Stimulated activated CD4-positive, alpha-beta T cell treated with anti-CD3 and anti-CD28 coated beads, Interleukin-15, amount 100 ng/mL, for 48 hours (primary cell): ENCODE results near the gene NKX1-2.

Experiments
- DNase-seq, 2 donors: peaks; one replicate each; pipeline ENCODE4 v3.0.0-alpha.2; 2020; ENCODE audit warnings: low read depth in 2 of 2

Gene NKX1-2

GRCh38 chr10:124415210-124415609 lies 34.6 kb downstream of the NKX1-2 start:
- DNase-seq, result no peak

- no peak for DNase-seq
These were observed 35.8 kb downstream of the NKX1-2 start for GRCh38 chr10:124414076-124414475.

- DNase-seq, result no peak
These were observed 40.1 kb downstream of the NKX1-2 start for GRCh38 chr10:124409696-124410095.

GRCh38 chr10:124408357-124408756 lies 41.5 kb downstream of the NKX1-2 start:
- DNase-seq, result no peak

- no peak for DNase-seq
These were observed 42.4 kb downstream of the NKX1-2 start for GRCh38 chr10:124407456-124407855.

- no peak for DNase-seq
These were observed 46.3 kb downstream of the NKX1-2 start for GRCh38 chr10:124403548-124403947.

GRCh38 chr10:124402273-124402672 lies 47.6 kb downstream of the NKX1-2 start:
- DNase-seq, result no peak

GRCh38 chr10:124401633-124402032 lies 48.2 kb downstream of the NKX1-2 start:
- DNase-seq, result no peak
